Hematopoietic multipotent progenitor cell treated with erythropoietin and hydrocortisone succinate and interleukin-3 and kit ligand, for 8 days (in vitro differentiated cells): Measurements from ENCODE around the gene ENKUR.
"Not testable (repeated sequence)": the region's sequence is repeated elsewhere in the genome, so short reads cannot be mapped to it uniquely, and the experiment has no call there.

Experiments used
- DNase-seq: peaks from one replicate; pipeline ENCODE4 v3.0.0-alpha.2; 2015

Gene ENKUR

GRCh38 chr10:24969841-24970281, 46.1 kb downstream of the ENKUR start:
- DNase-seq, result no peak

GRCh38 chr10:24968951-24969350, 47.0 kb downstream of the ENKUR start:
- not testable (repeated sequence) for DNase-seq

- no peak for DNase-seq
Observed at GRCh38 chr10:24968349-24968748, 47.6 kb downstream of the ENKUR start.

GRCh38 chr10:24966962-24967481, 48.9 kb downstream of the ENKUR start:
- DNase-seq, result no peak

- no peak for DNase-seq
Observed at GRCh38 chr10:24965051-24965450, 50.9 kb downstream of the ENKUR start.

- DNase-seq, result no peak
Observed at GRCh38 chr10:24963521-24964041, 52.4 kb downstream of the ENKUR start.

GRCh38 chr10:24962995-24963394, 53.0 kb downstream of the ENKUR start:
- DNase-seq, result no peak

GRCh38 chr10:24961582-24961981, 54.4 kb downstream of the ENKUR start:
- no peak for DNase-seq

GRCh38 chr10:24959382-24959730, 56.6 kb downstream of the ENKUR start:
- no peak for DNase-seq

- DNase-seq, result no peak
Observed at GRCh38 chr10:24958721-24959381, 57.1 kb downstream of the ENKUR start.

- DNase-seq, result no peak
Observed at GRCh38 chr10:24958091-24958720, 57.8 kb downstream of the ENKUR start.

- not testable (repeated sequence) for DNase-seq
Observed at GRCh38 chr10:24957624-24958051, 58.3 kb downstream of the ENKUR start.

GRCh38 chr10:24953675-24954074, 62.3 kb downstream of the ENKUR start:
- no peak for DNase-seq

GRCh38 chr10:24952707-24953645, 63.0 kb downstream of the ENKUR start:
- no peak for DNase-seq

- peak; percentile 18 for DNase-seq
Observed at GRCh38 chr10:24952143-24952706, 63.7 kb downstream of the ENKUR start, which contains the start of gene PRTFDC1. TSS of gene PRTFDC1 (minus strand) at chr10:24952606. CDS start at chr10:24952575, 31 bp downstream.

GRCh38 chr10:24951201-24952142, 64.5 kb downstream of the ENKUR start:
- peak; percentile 55 for DNase-seq

- DNase-seq, result no peak
Observed at GRCh38 chr10:24950439-24950838, 65.5 kb downstream of the ENKUR start.

GRCh38 chr10:24949616-24950015, 66.3 kb downstream of the ENKUR start:
- DNase-seq, result no peak

- DNase-seq, result no peak
Observed at GRCh38 chr10:24947304-24948097, 68.5 kb downstream of the ENKUR start.

GRCh38 chr10:24944512-24945255, 71.3 kb downstream of the ENKUR start:
- peak; percentile 26 for DNase-seq
